Gastroesophageal sphincter (tissue), 4 donors: Measurements from ENCODE around the gene C15orf39. TPM values are rescaled to one million over a fixed set of nuclear protein-coding genes. Genes with fewer than 3 reads are reported as not detected.

Source experiments
- ATAC-seq: fragments of 150-250 bp; one replicate; pipeline ENCODE4 v1.9.1; 2016; ENCODE audit warnings: mild to moderate bottlenecking, moderate library complexity
- H3K27ac ChIP-seq, 4 donors: fragments of 200-600 bp; sonication (generic) in 3 of 4; 1 replicate in 3 of 4; 2 replicates in 1 of 4; pipeline ENCODE4 v1.5.1; 2016 to 2019
- H3K27me3 ChIP-seq: fragments of 200-600 bp; sonication (generic); one replicate; pipeline ENCODE4 v1.5.1; 2019
- H3K36me3 ChIP-seq, 2 donors: fragments of 200-600 bp; sonication (generic); one replicate each; pipeline ENCODE4 v1.5.1; 2019; ENCODE audit warnings: control low read depth in 1 of 2
- H3K4me1 ChIP-seq, 3 donors: fragments of 200-600 bp; sonication (generic); 1 replicate in 2 of 3; 2 replicates in 1 of 3; pipeline ENCODE4 v1.5.1; 2016 to 2019; ENCODE audit warnings: control low read depth in 2 of 3
- H3K4me3 ChIP-seq, 2 donors: fragments of 200-600 bp; sonication (generic); one replicate each; pipeline ENCODE4 v1.5.1; 2019; ENCODE audit warnings: mild to moderate bottlenecking in 1 of 2, moderate library complexity in 1 of 2
- H3K9me3 ChIP-seq, 3 donors: fragments of 200-600 bp; sonication (generic); one replicate each; pipeline ENCODE4 v1.5.1; 2017 to 2019; ENCODE audit warnings: control low read depth in 2 of 3
- EP300 ChIP-seq: sonication (generic); formaldehyde crosslinking; IDR thresholded peaks from one replicate; pipeline ENCODE4 v1.6.1; 2017; ENCODE audit warnings: antibody characterized with exemption, mild to moderate bottlenecking
- POLR2A ChIP-seq, 2 donors: fragments of 450-650 bp; IDR thresholded peaks; one replicate each; pipeline ENCODE4 v1.6.1; 2017; ENCODE audit warnings: antibody characterized with exemption in 2 of 2, mild to moderate bottlenecking in 2 of 2, moderate library complexity in 1 of 2
- POLR2AphosphoS5 ChIP-seq: sonication (generic); formaldehyde crosslinking; IDR thresholded peaks from one replicate; pipeline ENCODE4 v1.6.1; 2017; ENCODE audit warnings: antibody characterized with exemption
- WGBS, 2 donors: methylation state at CpG; one replicate each; pipeline ENCODE4 v1.1.5; 2018; ENCODE audit warnings: low coverage in 1 of 2; 5-methylcytosine and 5-hydroxymethylcytosine counted together
- total RNA-seq, 4 donors: library from RNA; depleted of rRNA; stranded (reverse); fragments of >200 nt; gene quantifications; one replicate each; pipeline ENCODE4 v1.1.0, GENCODE V29; 2016
- TF ChIP-seq, protein P1 (sequence below), 4 experiments: fragments of 200-600 bp in 2 of 4; fragments of 450-650 bp in 2 of 4; sonication (generic) in 1 of 4; IDR thresholded peaks; one replicate each; pipeline ENCODE4 v1.5.1; 2017 to 2019; ENCODE audit warnings: antibody characterized with exemption in 4 of 4, mild to moderate bottlenecking in 2 of 4, moderate library complexity in 2 of 4

The C15orf39 gene
- total RNA-seq, 4 donors from 2014 or later, result 7.3 to 13.2 (median 11.5) TPM

DNA sequence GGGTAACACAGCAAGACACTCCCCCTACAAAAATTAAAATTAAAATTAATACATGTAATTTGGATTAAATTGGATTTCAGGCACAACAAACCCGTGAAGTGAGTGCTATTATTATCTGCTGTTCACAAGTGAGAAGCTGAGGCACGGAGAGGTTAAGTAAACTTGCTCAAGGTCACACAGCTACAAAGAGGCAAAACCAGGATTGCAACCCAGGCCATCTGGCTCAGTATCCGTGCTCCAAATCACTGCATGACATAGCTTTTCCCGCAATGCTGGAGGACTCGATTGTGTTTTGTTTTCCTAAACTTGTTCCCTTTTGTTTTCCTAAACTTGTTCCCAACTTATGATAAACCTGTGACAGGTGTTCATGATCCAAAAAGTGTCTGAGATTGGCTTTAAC lies 19.9 kb upstream of the C15orf39 start:
- no peak overlapping the region for H3K27ac ChIP-seq
- H3K9me3 ChIP-seq, result no peaks in the 10 kb centered on the region
- H3K4me3 ChIP-seq, result no peak overlapping the region
- no peak for TF ChIP-seq POLR2A (IDR thresholded peaks at IDR 0.05)
- no peak for TF ChIP-seq POLR2AphosphoS5
- no peak for TF ChIP-seq EP300
- WGBS, 2 donors, result 25 to 34% methylated on average over 5 of the region's 5 CpGs
- H3K4me1 ChIP-seq, result peaks cover 0 to 51% (median 37%) of the 10 kb centered on the region in 3 donors
- H3K36me3 ChIP-seq, result no peaks in the 10 kb centered on the region
- ATAC-seq, result no peak
- peaks cover 17% of the 10 kb centered on the region for H3K27me3 ChIP-seq

DNA sequence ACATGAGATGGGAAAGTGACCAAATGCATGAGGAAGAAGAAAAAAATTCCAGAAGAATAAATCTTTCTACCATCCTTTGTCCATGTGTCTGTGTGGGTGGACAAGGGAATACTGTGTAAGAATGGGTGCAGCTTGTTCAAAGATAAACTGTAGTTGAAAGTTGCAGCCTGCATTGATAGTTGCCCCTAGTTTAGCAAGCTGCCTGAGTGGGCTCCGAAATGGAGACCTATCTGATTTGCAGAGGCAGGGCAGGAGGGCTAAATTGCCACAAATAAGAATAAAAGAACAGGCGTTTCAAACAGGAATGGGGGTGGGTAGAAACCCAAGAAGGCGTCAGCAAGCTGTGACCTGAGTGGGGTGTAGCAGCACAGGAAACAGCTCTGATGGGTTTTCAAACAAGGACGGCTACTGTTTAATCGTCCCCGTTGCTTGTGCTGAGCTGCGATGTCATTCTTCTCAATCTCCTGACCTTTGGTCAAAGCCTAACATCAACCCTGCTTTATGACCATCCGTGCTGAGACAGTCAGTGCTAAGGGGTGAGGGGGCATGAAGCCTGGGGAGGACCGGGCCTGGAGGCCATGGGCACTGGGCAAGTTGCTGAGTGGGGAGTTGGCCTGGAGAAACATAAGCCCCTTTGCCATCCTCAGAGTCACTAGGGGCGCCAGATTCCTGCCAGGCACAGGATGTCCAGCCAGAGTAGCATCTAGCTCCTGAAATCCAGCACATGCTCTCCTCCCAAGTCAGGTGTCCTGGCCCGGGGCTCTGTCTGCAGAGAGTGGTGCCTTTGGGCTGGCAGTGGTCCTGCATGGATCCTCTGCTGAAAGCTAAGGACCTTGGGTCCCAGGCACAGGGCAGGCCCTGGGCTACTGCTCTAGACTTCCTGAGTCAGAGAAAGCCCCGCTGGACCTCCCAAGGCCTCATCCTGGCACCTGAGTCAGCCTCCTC lies 19.2 kb upstream of the C15orf39 start:
- TF ChIP-seq, protein P1, sequence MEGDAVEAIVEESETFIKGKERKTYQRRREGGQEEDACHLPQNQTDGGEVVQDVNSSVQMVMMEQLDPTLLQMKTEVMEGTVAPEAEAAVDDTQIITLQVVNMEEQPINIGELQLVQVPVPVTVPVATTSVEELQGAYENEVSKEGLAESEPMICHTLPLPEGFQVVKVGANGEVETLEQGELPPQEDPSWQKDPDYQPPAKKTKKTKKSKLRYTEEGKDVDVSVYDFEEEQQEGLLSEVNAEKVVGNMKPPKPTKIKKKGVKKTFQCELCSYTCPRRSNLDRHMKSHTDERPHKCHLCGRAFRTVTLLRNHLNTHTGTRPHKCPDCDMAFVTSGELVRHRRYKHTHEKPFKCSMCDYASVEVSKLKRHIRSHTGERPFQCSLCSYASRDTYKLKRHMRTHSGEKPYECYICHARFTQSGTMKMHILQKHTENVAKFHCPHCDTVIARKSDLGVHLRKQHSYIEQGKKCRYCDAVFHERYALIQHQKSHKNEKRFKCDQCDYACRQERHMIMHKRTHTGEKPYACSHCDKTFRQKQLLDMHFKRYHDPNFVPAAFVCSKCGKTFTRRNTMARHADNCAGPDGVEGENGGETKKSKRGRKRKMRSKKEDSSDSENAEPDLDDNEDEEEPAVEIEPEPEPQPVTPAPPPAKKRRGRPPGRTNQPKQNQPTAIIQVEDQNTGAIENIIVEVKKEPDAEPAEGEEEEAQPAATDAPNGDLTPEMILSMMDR (IDR thresholded peaks at IDR 0.05), result no peak
- no peak for TF ChIP-seq EP300
- TF ChIP-seq POLR2A (IDR thresholded peaks at IDR 0.05), result no peak
- TF ChIP-seq POLR2AphosphoS5, result no peak
- 33 to 45% methylated on average over 5 to 9 of the region's 12 CpGs for WGBS, 2 donors
- Histone ChIP-seq H3K9me3 (no peaks in the 10 kb centered on the region), H3K4me1 (peaks cover 0 to 44% (median 31%) of the 10 kb centered on the region in 3 donors), H3K36me3 (no peaks in the 10 kb centered on the region), H3K4me3 (no peak overlapping the region), H3K27me3 (peaks cover 17% of the 10 kb centered on the region), H3K27ac (peak overlapping the region in 1 of 4 donors; percentile 31)
- no peak for ATAC-seq

DNA sequence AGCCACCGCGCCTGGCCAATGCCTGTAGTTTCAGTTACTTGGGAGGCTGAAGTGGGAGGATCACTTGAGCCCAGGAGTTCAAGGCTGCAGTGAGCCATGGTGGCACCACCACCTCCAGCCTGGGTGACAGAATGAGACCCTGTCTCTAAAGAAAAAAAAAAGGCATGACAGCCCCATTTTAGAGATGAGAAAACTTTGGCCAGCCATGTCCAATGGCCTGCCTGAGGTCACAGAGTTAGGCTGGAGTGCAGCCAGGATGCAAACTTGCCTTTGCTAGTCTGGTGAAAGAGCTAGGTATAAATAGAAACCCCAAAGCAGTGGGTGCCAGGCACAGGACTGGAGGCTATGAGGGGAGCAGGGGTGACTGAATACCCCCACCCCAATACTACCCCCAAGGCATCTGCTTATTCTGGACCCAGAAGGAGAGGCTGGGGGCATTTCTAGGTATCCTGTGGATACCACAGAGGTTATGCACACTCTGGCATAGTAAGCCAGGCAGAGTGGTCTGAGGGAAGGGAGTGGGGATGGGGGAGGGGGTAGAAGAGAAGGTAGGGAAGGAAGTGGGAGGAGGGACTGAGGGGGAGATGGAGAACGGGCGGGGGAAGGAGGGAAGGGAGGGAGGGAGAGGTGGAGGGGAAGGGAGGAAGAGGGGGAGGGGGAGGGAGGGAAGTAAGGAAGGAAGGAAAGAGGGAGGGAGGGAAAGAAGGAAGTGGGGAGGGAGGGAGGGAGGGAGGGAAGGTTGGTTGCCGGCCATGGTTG lies 16.2 kb upstream of the C15orf39 start:
- H3K9me3 ChIP-seq, result no peaks in the 10 kb centered on the region
- no peak overlapping the region for H3K4me3 ChIP-seq
- H3K36me3 ChIP-seq, result no peaks in the 10 kb centered on the region
- TF ChIP-seq EP300 (no peak), POLR2A (IDR thresholded peaks at IDR 0.05) (no peak), POLR2AphosphoS5 (no peak)
- TF ChIP-seq, protein P1 (IDR thresholded peaks at IDR 0.05), result no peak
- ATAC-seq, result no peak
- 60% methylated on average over 1 of the region's 5 CpGs; no CpG with 5 or more reads in 1 of the 2 donors for WGBS, 2 donors
- H3K4me1 ChIP-seq, result peaks cover 0 to 14% (median 12%) of the 10 kb centered on the region in 3 donors
- H3K27ac ChIP-seq, result no peak overlapping the region
- H3K27me3 ChIP-seq, result no peaks in the 10 kb centered on the region

DNA sequence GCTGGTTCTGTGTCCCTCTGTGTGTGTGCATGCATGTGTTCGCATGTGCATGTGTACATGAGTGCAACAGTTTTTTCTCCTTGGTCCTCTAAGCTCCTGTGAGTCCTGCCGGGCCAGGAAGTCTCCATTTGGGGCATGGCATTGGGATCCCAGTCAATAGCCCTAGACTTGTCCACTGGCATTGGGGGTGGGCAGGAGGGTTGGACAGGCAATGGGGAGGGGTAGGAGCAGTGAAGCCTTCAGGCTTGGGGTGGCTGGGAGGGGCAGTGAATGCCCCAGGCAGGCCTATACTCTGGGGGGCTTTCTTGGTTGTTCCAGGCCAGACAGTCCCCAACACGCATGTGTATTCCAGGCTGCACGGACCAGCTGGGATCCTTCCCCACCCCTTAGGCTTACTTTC lies 15.6 kb upstream of the C15orf39 start:
- Histone ChIP-seq H3K4me1 (peaks cover 0 to 10% (median 8%) of the 10 kb centered on the region in 3 donors), H3K9me3 (no peaks in the 10 kb centered on the region), H3K27me3 (peaks cover under 1% of the 10 kb centered on the region), H3K4me3 (no peak overlapping the region), H3K27ac (no peak overlapping the region), H3K36me3 (no peaks in the 10 kb centered on the region)
- 100% methylated on average over 2 of the region's 4 CpGs; no CpG with 5 or more reads in 1 of the 2 donors for WGBS, 2 donors
- TF ChIP-seq EP300, result no peak
- TF ChIP-seq POLR2A (IDR thresholded peaks at IDR 0.05), result no peak
- TF ChIP-seq, protein P1 (IDR thresholded peaks at IDR 0.05), result no peak
- no peak for TF ChIP-seq POLR2AphosphoS5
- no peak for ATAC-seq

DNA sequence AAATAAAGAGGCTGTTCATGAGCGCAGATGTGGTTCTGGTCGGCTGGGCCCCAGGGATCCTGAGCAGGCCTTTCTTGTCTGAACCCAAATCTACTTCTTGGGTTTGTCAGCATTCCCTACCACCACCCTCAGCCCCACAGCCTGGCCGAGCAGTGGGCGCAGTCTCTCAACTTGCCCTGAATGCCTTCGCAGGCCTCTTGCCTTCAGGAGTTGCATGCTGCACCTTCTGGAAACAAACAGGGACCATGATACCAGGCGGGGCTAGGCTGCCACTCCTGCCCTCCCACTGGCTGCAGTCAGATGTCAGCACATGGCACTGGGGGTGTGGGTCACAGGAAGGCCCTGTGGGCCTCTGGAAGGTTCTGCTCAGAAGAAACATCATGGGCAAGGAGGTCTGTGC lies 13.2 kb upstream of the C15orf39 start:
- H3K27me3 ChIP-seq, result peaks cover 23% of the 10 kb centered on the region
- H3K9me3 ChIP-seq, result no peaks in the 10 kb centered on the region
- no peaks in the 10 kb centered on the region for H3K36me3 ChIP-seq
- no peaks in the 10 kb centered on the region for H3K4me1 ChIP-seq
- 100% methylated on average over 1 of the region's 6 CpGs; no CpG with 5 or more reads in 1 of the 2 donors for WGBS, 2 donors
- H3K27ac ChIP-seq, result no peak overlapping the region
- no peak for TF ChIP-seq EP300
- TF ChIP-seq POLR2A (IDR thresholded peaks at IDR 0.05), result no peak
- TF ChIP-seq, protein P1 (IDR thresholded peaks at IDR 0.05), result no peak
- no peak for TF ChIP-seq POLR2AphosphoS5
- no peak overlapping the region for H3K4me3 ChIP-seq
- no peak for ATAC-seq
